ENCODE measurements around the gene DSTYK. TPM values are rescaled to one million over a fixed set of nuclear protein-coding genes. Genes with fewer than 3 reads are reported as not detected.

Gene DSTYK
- polyA plus RNA-seq, 12 donors = 6.0 to 9.3 (median 8.1) TPM; not detected in 1

GRCh38 chr1:205225901-205226765, 14.6 kb upstream of the DSTYK start:
- DNase-seq = no peak

DNA sequence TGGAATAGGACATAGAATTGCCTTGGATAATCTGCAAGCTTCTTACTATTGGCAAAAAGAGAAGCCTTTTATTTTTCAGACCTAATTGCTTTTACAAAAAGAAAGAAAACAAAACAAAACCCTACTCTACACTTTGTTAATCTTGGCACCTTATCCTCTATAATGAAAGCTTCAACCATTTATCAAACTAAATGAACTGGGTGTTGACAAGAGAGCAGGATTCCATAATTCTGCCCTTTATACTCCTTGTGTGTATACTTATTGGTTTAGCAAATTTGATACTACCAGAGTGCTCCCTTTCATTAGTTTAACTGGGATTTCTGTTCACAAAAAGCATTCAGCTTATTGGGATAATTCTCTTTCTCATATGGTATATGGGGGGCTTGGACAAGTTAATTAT, 13.2 kb upstream of the DSTYK start:
- DNase-seq = no peak

DNA sequence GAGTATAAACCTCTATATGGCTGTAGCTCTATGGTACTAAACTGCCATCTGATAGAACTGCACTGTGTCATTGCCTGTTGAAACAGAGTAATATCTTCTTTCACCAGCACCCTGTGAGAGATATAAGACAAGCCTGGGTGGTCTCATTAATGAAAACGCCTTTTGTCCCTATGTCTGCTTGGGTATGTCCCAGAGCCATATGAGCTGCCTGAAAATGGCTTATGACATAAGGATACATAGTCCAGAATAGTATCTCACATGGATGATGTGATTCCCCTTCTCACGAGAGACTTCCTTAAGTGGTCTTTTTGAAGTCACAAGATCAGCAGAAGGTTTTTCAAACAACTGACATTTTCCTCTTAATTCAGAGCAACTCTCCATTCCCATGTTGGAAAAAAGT, 8.9 kb upstream of the DSTYK start:
- DNase-seq = no peak

DNA sequence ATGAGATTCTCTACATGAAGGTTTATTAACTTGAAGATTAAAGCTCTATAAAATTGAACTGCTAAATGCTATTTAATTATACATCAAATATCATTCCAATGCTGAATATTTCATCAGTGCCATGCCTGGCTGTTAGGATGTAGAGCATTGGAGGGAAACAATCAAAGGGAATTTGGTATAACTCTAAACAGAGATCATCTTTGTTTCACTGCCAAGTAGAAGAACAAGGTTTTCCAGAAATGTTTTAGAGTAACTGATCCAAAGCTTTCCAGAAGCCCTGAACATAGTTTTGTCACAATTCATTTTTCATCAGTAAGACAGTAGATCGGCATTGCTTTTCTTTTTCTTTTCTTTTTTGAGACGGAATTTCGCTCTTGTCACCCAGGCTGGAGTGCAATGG, 5.9 kb upstream of the DSTYK start:
- no peak for DNase-seq

DNA sequence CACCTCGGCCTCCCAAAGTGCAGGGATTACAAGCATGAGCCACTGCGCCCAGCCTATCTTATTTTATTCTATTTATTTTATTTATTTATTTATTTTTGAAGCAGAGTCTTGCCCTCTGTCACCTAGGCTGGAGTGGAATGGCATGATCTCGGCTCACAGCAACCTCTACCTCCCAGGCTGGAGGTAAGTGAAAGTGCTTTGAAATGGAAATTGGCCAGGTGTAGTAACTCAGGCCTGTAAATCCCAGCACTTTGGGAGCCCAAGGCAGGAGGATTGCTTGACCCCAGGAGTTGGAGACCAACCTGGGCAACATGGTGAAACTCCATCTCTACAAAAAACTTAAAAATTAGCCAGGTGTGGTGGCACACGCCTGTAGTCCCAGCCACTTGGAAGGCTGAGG, 5.1 kb upstream of the DSTYK start:
- no peak for DNase-seq

- DNase-seq = no peak
These were observed 3.3 kb upstream of the DSTYK start for GRCh38 chr1:205214756-205215155.

GRCh38 chr1:205211839-205212536, 486 bp upstream of the DSTYK start:
- DNase-seq = no peak

GRCh38 chr1:205210756-205211168, 740 bp downstream of the DSTYK start:
- DNase-seq = no peak

DNA sequence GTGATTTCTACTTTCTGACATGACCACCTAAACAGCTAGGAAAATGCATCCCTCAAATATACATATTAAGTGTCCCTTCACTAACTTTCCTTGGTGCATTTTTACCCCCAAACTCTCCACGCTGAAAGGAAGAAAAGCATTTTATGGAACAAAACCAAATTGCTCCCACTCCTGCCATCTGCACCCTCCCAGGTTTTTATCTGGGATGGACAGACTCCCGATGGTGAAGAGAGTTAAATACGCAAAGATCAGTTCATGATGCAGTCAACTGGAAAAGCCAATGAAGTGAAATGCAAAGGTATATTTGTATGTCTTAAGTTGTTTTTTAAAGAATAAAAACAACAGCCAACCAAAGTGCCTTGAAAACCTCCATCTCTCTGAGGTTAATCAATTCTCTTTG, 2.7 kb downstream of the DSTYK start:
- no peak for DNase-seq

GRCh38 chr1:205205055-205205454, 6.4 kb downstream of the DSTYK start:
- DNase-seq = no peak

GRCh38 chr1:205204552-205204951, 7.0 kb downstream of the DSTYK start:
- DNase-seq = no peak

- DNase-seq = no peak
These were observed 11.6 kb downstream of the DSTYK start for GRCh38 chr1:205199931-205200299.

DNA sequence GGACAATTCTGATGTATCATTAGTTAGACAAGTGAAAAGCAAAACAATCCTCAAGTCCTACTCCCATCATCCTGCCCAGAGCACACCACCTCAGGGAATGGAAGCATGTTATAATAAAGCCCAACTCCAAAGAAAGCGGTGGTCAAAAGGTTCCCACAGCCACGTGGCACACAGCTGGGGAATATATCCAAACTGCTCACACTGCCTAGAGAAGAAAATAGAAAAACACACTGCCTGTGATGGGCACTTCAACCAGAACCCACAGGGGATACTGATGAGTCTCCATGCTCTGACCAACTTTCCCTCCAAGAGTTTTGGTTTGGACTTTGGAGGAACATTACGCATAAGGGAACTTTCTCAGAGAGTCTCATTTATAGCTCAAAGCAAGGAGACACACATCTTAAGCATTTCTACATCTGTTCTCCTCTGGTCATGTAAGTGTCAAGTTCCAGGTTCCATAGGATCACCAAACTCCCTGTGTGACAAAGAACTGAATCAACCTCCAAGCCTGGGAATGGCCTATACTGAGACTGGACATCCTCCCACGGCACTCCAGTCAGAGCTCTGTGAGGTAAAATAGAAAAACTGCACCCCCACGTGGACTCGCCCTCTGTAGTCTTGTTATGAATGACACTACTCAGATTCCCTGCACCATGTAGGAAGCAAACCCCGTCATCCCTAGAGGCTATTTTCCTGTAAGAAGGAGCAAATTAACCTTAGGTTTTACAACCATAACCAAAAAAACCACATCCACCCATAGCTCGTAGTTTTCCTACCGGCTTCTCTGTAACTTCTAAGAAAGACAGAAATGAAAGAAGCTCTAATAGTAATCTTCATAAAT, 12.2 kb downstream of the DSTYK start:
- no peak for DNase-seq

GRCh38 chr1:205192287-205192686, 19.2 kb downstream of the DSTYK start:
- no peak for DNase-seq

DNA sequence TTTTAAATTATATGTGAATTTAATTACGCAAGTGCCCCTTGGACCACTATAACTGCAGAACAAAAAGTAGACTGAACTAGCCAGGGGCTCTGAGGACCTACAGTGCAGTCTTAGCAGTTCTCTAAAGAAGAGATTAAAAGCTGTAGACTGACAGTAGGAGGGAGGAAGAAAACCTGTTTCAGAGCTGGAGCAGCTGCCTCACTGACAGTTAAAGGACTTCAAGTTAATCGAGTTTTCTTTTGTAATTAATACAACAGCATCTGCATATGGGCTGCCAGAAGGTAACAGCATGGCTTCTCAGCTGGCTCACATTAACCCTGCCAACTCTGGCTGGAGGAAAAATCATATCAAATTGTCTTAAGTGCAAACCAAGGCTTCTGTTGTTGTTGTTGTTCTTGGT, 19.9 kb downstream of the DSTYK start:
- DNase-seq = no peak

DNA sequence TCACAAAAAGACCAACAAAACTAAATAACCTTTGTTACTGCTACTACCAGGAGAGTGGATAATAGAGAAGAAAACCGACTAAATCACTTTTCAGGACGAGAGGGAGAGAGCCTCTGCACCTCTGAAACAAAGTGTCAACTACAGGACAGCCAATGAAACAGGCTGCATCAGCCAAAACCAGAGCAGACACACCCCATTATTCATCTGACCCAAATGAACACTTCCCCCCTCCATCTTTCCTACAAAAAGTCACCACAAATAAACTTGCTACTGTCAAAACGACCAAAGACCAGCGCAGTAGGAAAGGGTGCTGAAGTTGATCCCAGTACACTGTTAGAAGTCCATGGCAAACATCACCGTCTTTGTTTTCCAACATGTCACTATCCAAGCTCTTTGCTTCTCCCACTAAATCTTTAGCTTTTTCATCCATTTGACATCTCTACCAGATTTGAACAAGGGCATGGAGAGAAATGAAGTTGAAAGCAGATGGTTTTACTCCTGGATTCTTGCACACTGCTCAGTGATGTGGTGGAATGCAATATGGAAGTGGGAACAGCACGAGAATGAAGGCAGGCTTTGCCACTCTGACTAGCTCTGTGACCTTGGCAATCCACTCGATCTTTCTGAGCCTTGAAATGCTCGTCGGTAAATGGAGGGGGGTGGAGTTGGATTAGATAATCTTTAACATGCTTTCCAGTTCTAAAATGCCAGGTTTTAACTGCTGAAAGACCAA, 20.5 kb downstream of the DSTYK start:
- no peak for DNase-seq

DNA sequence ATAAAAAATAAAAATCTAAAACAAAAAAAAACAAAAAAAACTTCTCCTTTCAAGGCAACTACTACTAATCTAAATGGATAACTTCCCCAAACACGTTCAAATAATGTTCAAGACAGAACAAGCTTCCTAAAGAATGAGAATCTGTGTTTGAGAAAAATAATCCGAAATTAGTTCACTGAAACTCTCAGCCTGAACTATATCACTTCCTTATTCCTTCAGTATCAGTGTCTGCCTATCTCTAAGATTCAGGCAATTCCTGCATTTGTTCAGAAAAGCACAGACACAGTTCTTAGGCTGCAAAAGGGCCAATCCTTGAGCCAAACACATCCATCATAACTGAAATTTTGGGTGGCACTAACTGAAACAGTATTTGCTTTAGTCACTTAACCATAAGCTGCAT, 22.4 kb downstream of the DSTYK start:
- DNase-seq = no peak

- no peak for DNase-seq
These were observed 22.9 kb downstream of the DSTYK start for GRCh38 chr1:205188596-205188995.

GRCh38 chr1:205188098-205188497, 23.4 kb downstream of the DSTYK start:
- no peak for DNase-seq

GRCh38 chr1:205187420-205187819, 24.1 kb downstream of the DSTYK start:
- DNase-seq = no peak

DNA sequence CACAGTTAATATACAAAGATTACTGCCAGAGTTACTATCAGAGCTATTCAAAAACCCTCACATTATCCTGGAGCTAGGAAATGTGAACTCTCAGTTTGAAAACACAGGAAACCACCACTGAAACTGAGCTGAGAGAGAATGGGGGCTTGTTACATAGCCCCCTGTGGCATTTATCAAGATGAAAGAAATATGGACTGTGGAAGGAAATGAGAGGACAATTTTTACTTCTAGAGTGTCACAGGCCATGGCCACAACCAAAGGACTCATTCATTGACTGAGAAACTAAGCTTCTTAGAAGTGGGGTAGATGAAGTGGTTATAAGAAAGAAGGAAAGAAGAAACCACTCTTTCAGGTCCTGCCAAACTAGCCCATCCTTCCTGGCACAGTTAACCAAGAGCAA, 25.3 kb downstream of the DSTYK start:
- no peak for DNase-seq

All from muscle of arm (tissue), 12 donors.